IMR-90 (cell line): ENCODE results near the gene RPTOR. TPM values are rescaled to one million over a fixed set of nuclear protein-coding genes. Genes with fewer than 3 reads are reported as not detected.

Experiments
- ATAC-seq: fragments of 200-7000 bp; cut with Tn5 transposase; 2 replicates; pipeline ENCODE4 v1.9.1; 2020; ENCODE audit warnings: low read depth, mild to moderate bottlenecking, moderate library complexity
- BruUV-seq: library from RNA; stranded (reverse); fragments of 400-500 nt; replicated peaks from 2 replicates; lab custom pipeline; 2021; lab: Mats Ljungman, UMichigan
- CTCF ChIA-PET: fragments of 300-600 bp; formaldehyde crosslinking; extraction: SDS; loops from one replicate; lab custom pipeline; 2021; ENCODE audit warnings: antibody characterized with exemption; lab: Yijun Ruan, JAX
- POLR2A ChIA-PET: fragments of 300-600 bp; sonication (Branson Sonifier 250); formaldehyde crosslinking; loops from one replicate; lab custom pipeline; 2022; ENCODE audit warnings: antibody characterized with exemption; ENCODE audit not compliant: unreplicated experiment; lab: Charles Lee
- DNase-seq: peaks from one replicate; pipeline ENCODE4 v3.0.0; 2013
- H2AFZ ChIP-seq: replicated peaks from 2 replicates; pipeline ENCODE3; 2013; ENCODE audit warnings: low read length, mild to moderate bottlenecking; ENCODE audit not compliant: poor library complexity
- H2AK5ac ChIP-seq: 2 replicates; pipeline ENCODE4 v1.6.1; 2013; ENCODE audit warnings: low read depth, low read length, inconsistent platforms
- H2AK9ac ChIP-seq: replicated peaks from 2 replicates; pipeline ENCODE3; 2013; ENCODE audit warnings: mild to moderate bottlenecking, low read depth, low read length, moderate library complexity; ENCODE audit not compliant: poor library complexity
- H2BK120ac ChIP-seq: 2 replicates; pipeline ENCODE4 v1.6.1; 2013; ENCODE audit warnings: low read depth, low read length, inconsistent platforms
- H2BK15ac ChIP-seq: 3 replicates; pipeline ENCODE4 v1.6.1; 2013; ENCODE audit warnings: low read depth, low read length, inconsistent platforms
- H2BK20ac ChIP-seq: 2 replicates; pipeline ENCODE4 v1.6.1; 2013; ENCODE audit warnings: low read depth, mild to moderate bottlenecking, inconsistent platforms, low read length, moderate library complexity
- H2BK5ac ChIP-seq: 2 replicates; pipeline ENCODE4 v1.6.1; 2013; ENCODE audit warnings: mild to moderate bottlenecking, low read depth, low read length, inconsistent platforms; ENCODE audit not compliant: poor library complexity, severe bottlenecking
- H3K14ac ChIP-seq: replicated peaks from 2 replicates; pipeline ENCODE4 v1.6.1; 2013; ENCODE audit warnings: low read depth, low read length, inconsistent platforms
- H3K18ac ChIP-seq: 2 replicates; pipeline ENCODE4 v1.6.1; 2013; ENCODE audit warnings: low read depth, low read length, control low read depth
- H3K23ac ChIP-seq: 2 replicates; pipeline ENCODE4 v1.6.1; 2013; ENCODE audit warnings: low read depth, low read length, inconsistent platforms
- H3K27ac ChIP-seq: 2 replicates; pipeline ENCODE4 v1.5.1; 2013; ENCODE audit warnings: mild to moderate bottlenecking, control low read depth, low read length; ENCODE audit not compliant: insufficient read depth
- H3K27me3 ChIP-seq: 2 replicates; pipeline ENCODE4 v1.6.1; 2013; ENCODE audit warnings: low read length; ENCODE audit not compliant: control insufficient read depth, insufficient read depth
- H3K36me3 ChIP-seq: 2 replicates; pipeline ENCODE4 v1.6.1; 2013; ENCODE audit warnings: low read length, mixed read lengths; ENCODE audit not compliant: control insufficient read depth, insufficient read depth
- H3K4ac ChIP-seq: 2 replicates; pipeline ENCODE4 v1.6.1; 2013; ENCODE audit warnings: low read depth, low read length, inconsistent platforms
- H3K4me1 ChIP-seq: 2 replicates; pipeline ENCODE4 v1.6.1; 2013; ENCODE audit warnings: low read length, mixed read lengths; ENCODE audit not compliant: control insufficient read depth, insufficient read depth
- H3K4me2 ChIP-seq: 2 replicates; pipeline ENCODE4 v1.6.1; 2013; ENCODE audit warnings: low read depth, mild to moderate bottlenecking, control low read depth, low read length, moderate library complexity
- H3K4me3 ChIP-seq: 2 replicates; pipeline ENCODE4 v1.5.1; 2013; ENCODE audit warnings: low read depth, mild to moderate bottlenecking, control low read depth, low read length, moderate library complexity; ENCODE audit not compliant: insufficient read depth
- H3K56ac ChIP-seq: 2 replicates; pipeline ENCODE4 v1.6.1; 2013; ENCODE audit warnings: low read length, inconsistent platforms; ENCODE audit not compliant: insufficient read depth; ENCODE audit errors: extremely low read depth
- H3K79me1 ChIP-seq, 2 experiments: 2 replicates each; pipeline ENCODE4 v1.6.1; 2013; ENCODE audit warnings: low read length in 2 of 2, inconsistent platforms in 1 of 2, low read depth in 1 of 2
- H3K9ac ChIP-seq: 2 replicates; pipeline ENCODE4 v1.6.1; 2013; ENCODE audit warnings: low read depth, low read length, control low read depth
- H3K9me1 ChIP-seq: 2 replicates; pipeline ENCODE4 v1.6.1; 2013; ENCODE audit warnings: low read length, inconsistent platforms; ENCODE audit not compliant: insufficient read depth
- H3K9me3 ChIP-seq: 2 replicates; pipeline ENCODE4 v1.6.1; 2013; ENCODE audit warnings: low read length; ENCODE audit not compliant: control insufficient read depth, insufficient read depth
- H4K20me1 ChIP-seq: 2 replicates; pipeline ENCODE4 v1.6.1; 2013; ENCODE audit warnings: low read length, inconsistent platforms; ENCODE audit not compliant: insufficient read depth
- H4K5ac ChIP-seq: 2 replicates; pipeline ENCODE4 v1.6.1; 2013; ENCODE audit warnings: mild to moderate bottlenecking, low read depth, low read length, control low read depth
- H4K8ac ChIP-seq, 2 experiments: 2 replicates each; pipeline ENCODE4 v1.6.1; 2013; ENCODE audit warnings: low read depth in 2 of 2, low read length in 2 of 2, control low read depth in 1 of 2, inconsistent platforms in 1 of 2
- H4K91ac ChIP-seq: 2 replicates; pipeline ENCODE4 v1.6.1; 2013; ENCODE audit warnings: low read depth, low read length, inconsistent platforms; ENCODE audit not compliant: insufficient read depth
- BHLHE40 ChIP-seq: fragments of 150-350 bp; IDR thresholded peaks from 2 replicates; pipeline ENCODE4 v1.6.1; 2016; ENCODE audit warnings: mild to moderate bottlenecking, low read depth, low read length
- CEBPB ChIP-seq: IDR thresholded peaks from 2 replicates; pipeline ENCODE4 v1.6.1; 2012; ENCODE audit warnings: low read depth, low read length, improper control_type of control experiment
- ELK1 ChIP-seq: fragments of 150-350 bp; IDR thresholded peaks from 2 replicates; pipeline ENCODE4 v1.6.1; 2016; ENCODE audit warnings: low read depth, mild to moderate bottlenecking, low read length, moderate library complexity, borderline replicate concordance
- FOS ChIP-seq: fragments of 150-350 bp; IDR thresholded peaks from 2 replicates; pipeline ENCODE4 v1.6.1; 2016; ENCODE audit warnings: low read depth, low read length
- MAZ ChIP-seq: IDR thresholded peaks from 2 replicates; pipeline ENCODE4 v1.6.1; 2012; ENCODE audit warnings: low read depth, mild to moderate bottlenecking, low read length, improper control_type of control experiment, moderate library complexity, borderline replicate concordance
- MXI1 ChIP-seq: IDR thresholded peaks from 2 replicates; pipeline ENCODE4 v1.6.1; 2012; ENCODE audit warnings: low read depth, mild to moderate bottlenecking, low read length, moderate library complexity, borderline replicate concordance
- NFE2L2 ChIP-seq: fragments of 150-350 bp; IDR thresholded peaks from 2 replicates; pipeline ENCODE4 v1.6.1; 2016; ENCODE audit warnings: low read depth, mild to moderate bottlenecking, low read length
- RAD21 ChIP-seq: IDR thresholded peaks from 2 replicates; pipeline ENCODE4 v1.6.1; 2012; ENCODE audit warnings: low read length, improper control_type of control experiment
- RCOR1 ChIP-seq: IDR thresholded peaks from 2 replicates; pipeline ENCODE4 v1.6.1; 2012; ENCODE audit warnings: mild to moderate bottlenecking, low read length, improper control_type of control experiment; ENCODE audit not compliant: insufficient replicate concordance
- RFX5 ChIP-seq: IDR thresholded peaks from 2 replicates; pipeline ENCODE4 v1.8.0; 2012; ENCODE audit warnings: low read depth, mild to moderate bottlenecking, low read length, moderate library complexity
- SMC3 ChIP-seq: fragments of 150-350 bp; IDR thresholded peaks from 2 replicates; pipeline ENCODE4 v1.6.1; 2016; ENCODE audit warnings: low read depth, mild to moderate bottlenecking, antibody characterized with exemption, low read length, moderate library complexity
- WGBS, 2 experiments: methylation state at CpG; one replicate each; pipeline versions ENCODE4 v1.1.5 to v1.1.7; 2013; ENCODE audit warnings: missing lambda C conversion rate in 2 of 2; ENCODE audit not compliant: insufficient read length in 1 of 2; ENCODE audit errors: extremely low coverage in 2 of 2; 5-methylcytosine and 5-hydroxymethylcytosine counted together
- dilution Hi-C: fragments of 300-500 bp; cut with HindIII; formaldehyde crosslinking; loops from one replicate; pipeline ENCODE4 v1.14.3; 2018; ENCODE audit warnings: low sequenced_read_pairs; ENCODE audit not compliant: unreplicated experiment
- in situ Hi-C: fragments of 300-500 bp; cut with MboI; formaldehyde crosslinking; loops from 3 replicates; pipeline ENCODE4 v1.14.3; 2019; ENCODE audit warnings: low sequenced_read_pairs, inconsistent platforms, mixed read lengths
- intact Hi-C: fragments of 100-400 bp; cut with micrococcal nuclease; formaldehyde crosslinking; loops from 2 replicates; pipeline ENCODE4 v1.10.0; 2022
- polyA plus RNA-seq, 3 experiments: library from polyadenylated mRNA; depleted of rRNA; stranded (reverse); fragments of >200 nt; gene quantifications; 2 replicates each; pipeline ENCODE4 v1.2.3, GENCODE V29; 2012; ENCODE audit warnings: low replicate concordance in 1 of 3
- total RNA-seq: library from RNA; depleted of rRNA; stranded (reverse); fragments of >200 nt; gene quantifications from 2 replicates; pipeline ENCODE4 v1.2.3, GENCODE V29; 2012

Gene RPTOR
- total and polyA plus RNA-seq, 2 of the 4 experiments (the other 2 are of a cell fraction) = 10.8 to 14.7 TPM

- Histone ChIP-seq H2AK9ac (peak overlapping the region; percentile 34), H3K4me1 (peaks cover 8% of the 10 kb centered on the region), H3K9ac (no peak overlapping the region), H3K4me3 (no peak overlapping the region), H3K14ac (no peak overlapping the region), H3K27ac (no peak overlapping the region), H4K5ac (no peak overlapping the region), H3K27me3 (no peaks in the 10 kb centered on the region), H3K79me1 (no peaks in the 10 kb centered on the region), H3K4ac (no peak overlapping the region), H3K36me3 (no peaks in the 10 kb centered on the region), H3K23ac (no peak overlapping the region), H3K4me2 (no peak overlapping the region), H2AFZ (peak overlapping the region; percentile 26), H4K20me1 (no peaks in the 10 kb centered on the region), H3K9me3 (no peaks in the 10 kb centered on the region), H4K91ac (no peak overlapping the region), H4K8ac (no peak overlapping the region), H3K9me1 (peaks cover 7% of the 10 kb centered on the region; the same call in 1 of the 2 replicates), H2BK15ac (no peak overlapping the region), H2BK20ac (no peak overlapping the region), H2BK120ac (no peak overlapping the region), H3K56ac (no peak overlapping the region), H2AK5ac (no peak overlapping the region), H3K18ac (no peak overlapping the region), H2BK5ac (no peak overlapping the region)
- ATAC-seq = no peak
- DNase-seq = no peak
- ChIA-PET POLR2A (no interaction called here), CTCF (no interaction called here)
- in situ Hi-C loops = no loop called here
- no TSS peak for BruUV-seq
- intact Hi-C loops = no loop called here
- dilution Hi-C loops = no loop called here
- no peak for TF ChIP-seq RFX5
- no peak for TF ChIP-seq BHLHE40
- TF ChIP-seq CEBPB = no peak
- no peak for TF ChIP-seq MAZ
- no peak for TF ChIP-seq SMC3
- TF ChIP-seq MXI1 = no peak
- no peak for TF ChIP-seq RAD21
- no peak for TF ChIP-seq NFE2L2
- TF ChIP-seq ELK1 = no peak
- no peak for TF ChIP-seq FOS
- no peak for TF ChIP-seq RCOR1
- WGBS, 2 experiments = 47% methylated on average over 7 of the region's 26 CpGs; no CpG with 5 or more reads in 1 of the 2 experiments
Observed at GRCh38 chr17:80970762-80971703, 426.4 kb downstream of the RPTOR start.
